ENCODE results near the gene HTR3D. TPM values are rescaled to one million over a fixed set of nuclear protein-coding genes. Genes with fewer than 3 reads are reported as not detected.

The HTR3D gene
- total RNA-seq (not detected), polyA plus RNA-seq (ENCODE audit: insufficient read length in 2 of 2) (not detected)
- long read RNA-seq, donor 1: 0 reads
- long read RNA-seq, donor 2: 0 reads
- long read RNA-seq, donor 3: 0 reads
- long read RNA-seq, donor 4: 0 reads

GRCh38 chr3:184031187-184031792, at the start of gene HTR3D:
Gene HTR3D (plus strand): TSS chr3:184031742. CDS start chr3:184031742, 0 bp downstream.
- H3K4me3 ChIP-seq (ENCODE audit: low read depth, low read length): no peak within 1 kb of the TSS
- H3K9me3 ChIP-seq (ENCODE audit: control insufficient read depth, insufficient read depth, low read length): no peaks in the 10 kb centered on the region
- no peaks in the 10 kb centered on the region for H3K36me3 ChIP-seq (ENCODE audit: control insufficient read depth, insufficient read depth, low read length)
- no peak within 1 kb of the TSS for H3K27ac ChIP-seq (ENCODE audit: low read depth, low read length)
- H3K27me3 ChIP-seq (ENCODE audit: control insufficient read depth, insufficient read depth, low read length): no peaks in the 10 kb centered on the region
- H3K4me1 ChIP-seq (ENCODE audit: control insufficient read depth, insufficient read depth, low read length): no peaks in the 10 kb centered on the region
- no peak for DNase-seq (ENCODE audit: low read depth in 4 of 6, low spot score in 6 of 6)
- WGBS (ENCODE audit: insufficient coverage): no CpG with 5 or more reads among the region's 4 CpGs

DNA sequence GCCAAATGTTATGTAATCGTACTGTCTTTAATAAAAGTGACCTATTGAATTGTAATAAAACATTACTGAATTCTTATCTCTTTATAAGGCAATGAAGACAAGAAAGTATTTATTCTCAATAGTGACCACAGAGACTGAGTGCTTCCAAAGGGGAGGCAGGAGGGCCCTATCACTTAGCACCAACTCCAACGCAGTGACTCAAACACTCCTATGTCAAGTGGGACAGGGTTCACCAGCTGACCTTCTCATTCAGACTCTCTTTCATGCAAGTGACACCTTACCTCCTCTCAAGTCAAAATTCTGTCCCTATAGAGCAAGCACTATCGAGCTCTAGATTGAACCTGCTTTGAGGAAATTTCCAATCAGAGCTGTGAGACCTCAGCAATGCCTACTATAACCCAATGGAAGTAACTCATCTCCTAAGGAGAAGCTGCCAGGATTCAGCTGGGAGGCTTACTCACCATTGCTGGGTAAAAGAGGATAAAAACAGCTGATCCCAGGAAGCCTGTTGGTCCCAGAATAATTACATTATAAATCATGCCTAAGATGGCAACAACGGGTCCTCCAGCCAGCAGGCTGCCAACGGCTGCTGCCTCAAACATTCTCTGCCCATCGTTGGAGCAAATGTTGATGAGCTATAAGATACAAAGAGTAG, 49.4 kb upstream of the HTR3D start:
- no peaks in the 10 kb centered on the region for H3K9me3 ChIP-seq (ENCODE audit: control insufficient read depth, insufficient read depth, low read length)
- H3K4me1 ChIP-seq (ENCODE audit: control insufficient read depth, insufficient read depth, low read length): no peaks in the 10 kb centered on the region
- H3K27me3 ChIP-seq (ENCODE audit: control insufficient read depth, insufficient read depth, low read length): no peaks in the 10 kb centered on the region
- no peak overlapping the region for H3K4me3 ChIP-seq (ENCODE audit: low read depth, low read length)
- peaks cover 30% of the 10 kb centered on the region for H3K36me3 ChIP-seq (ENCODE audit: control insufficient read depth, insufficient read depth, low read length)
- 57% methylated on average over 3 of the region's 6 CpGs for WGBS (ENCODE audit: insufficient coverage)
- no peak overlapping the region for H3K27ac ChIP-seq (ENCODE audit: low read depth, low read length)
- DNase-seq (ENCODE audit: low read depth in 4 of 6, low spot score in 6 of 6): peak in 1 of 6 donors; percentile 54

DNA sequence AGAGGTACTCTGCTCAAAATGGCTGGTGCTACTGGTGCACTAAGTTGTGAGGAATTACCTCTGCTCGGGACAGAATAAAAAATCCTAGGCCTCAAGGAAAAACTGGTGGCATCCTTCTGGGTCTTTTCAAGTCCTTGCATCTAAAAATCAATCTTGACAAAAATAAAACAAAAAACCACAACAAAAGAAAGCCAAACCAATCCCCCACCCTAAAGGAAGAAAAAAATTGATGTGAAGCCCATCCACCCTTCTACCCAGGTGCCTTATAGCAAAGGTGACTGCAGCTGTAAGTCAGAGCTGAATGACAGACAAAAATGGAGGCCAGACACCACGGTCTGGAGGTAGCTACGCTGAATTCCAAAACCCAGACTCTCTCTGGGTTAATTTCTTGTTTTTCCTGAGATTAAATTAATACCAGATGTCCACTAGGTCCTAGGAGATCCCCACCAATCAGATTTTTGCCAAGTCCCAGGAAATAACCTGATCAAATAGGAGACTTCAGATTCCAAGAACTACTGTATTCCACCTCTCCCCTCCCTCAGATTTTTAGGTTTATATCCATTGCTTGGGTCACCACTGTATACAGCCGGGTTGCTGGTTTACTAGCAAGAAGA, 47.3 kb upstream of the HTR3D start:
- 83% methylated on average over 4 of the region's 4 CpGs for WGBS (ENCODE audit: insufficient coverage)
- no peaks in the 10 kb centered on the region for H3K9me3 ChIP-seq (ENCODE audit: control insufficient read depth, insufficient read depth, low read length)
- no peak overlapping the region for H3K4me3 ChIP-seq (ENCODE audit: low read depth, low read length)
- H3K4me1 ChIP-seq (ENCODE audit: control insufficient read depth, insufficient read depth, low read length): no peaks in the 10 kb centered on the region
- no peaks in the 10 kb centered on the region for H3K27me3 ChIP-seq (ENCODE audit: control insufficient read depth, insufficient read depth, low read length)
- peaks cover 43% of the 10 kb centered on the region for H3K36me3 ChIP-seq (ENCODE audit: control insufficient read depth, insufficient read depth, low read length)
- no peak for DNase-seq (ENCODE audit: low read depth in 4 of 6, low spot score in 6 of 6)
- H3K27ac ChIP-seq (ENCODE audit: low read depth, low read length): no peak overlapping the region

DNA sequence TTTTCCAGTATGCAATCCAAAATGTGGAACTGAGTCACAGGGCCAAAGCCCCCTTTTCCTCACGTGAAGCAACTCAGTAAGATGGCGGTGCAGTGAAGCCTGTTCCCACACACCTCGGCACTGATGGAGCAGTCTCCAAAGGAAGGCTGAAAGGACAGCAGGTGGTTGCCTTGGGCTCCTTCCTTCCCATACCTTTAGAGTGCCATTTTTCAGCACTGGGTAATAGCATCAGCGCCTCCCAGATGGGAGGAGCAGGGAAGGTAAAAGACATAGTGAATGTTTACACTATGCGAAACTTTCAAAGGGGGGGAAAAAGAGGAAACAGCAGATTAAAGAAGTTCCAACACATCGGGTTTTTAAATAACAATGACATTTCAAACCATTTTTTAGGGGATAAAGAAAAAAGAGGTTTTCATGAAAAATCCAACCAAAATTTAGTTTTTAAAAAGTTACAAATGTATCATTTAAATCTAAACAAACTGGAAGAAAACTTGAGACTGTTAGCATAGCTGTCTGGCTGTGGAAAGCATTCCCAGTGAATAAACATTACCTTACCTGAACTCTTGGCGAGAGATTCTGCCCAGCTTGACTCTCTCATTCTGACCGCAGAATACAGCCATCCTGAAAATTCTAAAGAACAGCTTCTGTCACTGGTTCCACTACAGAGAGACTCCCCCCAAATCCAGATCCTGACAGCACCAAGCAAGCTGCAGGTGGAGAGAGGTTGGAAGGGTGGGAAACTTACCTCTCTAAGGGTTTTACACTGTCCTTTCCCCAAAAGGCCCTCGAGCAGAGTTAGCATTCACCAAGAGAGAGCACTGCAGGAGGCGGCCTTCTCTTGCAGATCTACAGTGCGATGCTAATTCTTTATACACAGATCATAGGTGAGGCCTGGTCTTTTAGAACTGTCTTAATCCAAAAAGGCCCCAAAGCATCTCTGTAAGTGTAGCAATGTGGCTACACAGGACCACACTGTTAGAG, 46.5 kb upstream of the HTR3D start:
- no peaks in the 10 kb centered on the region for H3K4me1 ChIP-seq (ENCODE audit: control insufficient read depth, insufficient read depth, low read length)
- 85% methylated on average over 5 of the region's 11 CpGs for WGBS (ENCODE audit: insufficient coverage)
- no peak overlapping the region for H3K4me3 ChIP-seq (ENCODE audit: low read depth, low read length)
- no peak for DNase-seq (ENCODE audit: low read depth in 4 of 6, low spot score in 6 of 6)
- H3K27me3 ChIP-seq (ENCODE audit: control insufficient read depth, insufficient read depth, low read length): no peaks in the 10 kb centered on the region
- no peaks in the 10 kb centered on the region for H3K9me3 ChIP-seq (ENCODE audit: control insufficient read depth, insufficient read depth, low read length)
- H3K27ac ChIP-seq (ENCODE audit: low read depth, low read length): no peak overlapping the region
- peaks cover 38% of the 10 kb centered on the region for H3K36me3 ChIP-seq (ENCODE audit: control insufficient read depth, insufficient read depth, low read length)

DNA sequence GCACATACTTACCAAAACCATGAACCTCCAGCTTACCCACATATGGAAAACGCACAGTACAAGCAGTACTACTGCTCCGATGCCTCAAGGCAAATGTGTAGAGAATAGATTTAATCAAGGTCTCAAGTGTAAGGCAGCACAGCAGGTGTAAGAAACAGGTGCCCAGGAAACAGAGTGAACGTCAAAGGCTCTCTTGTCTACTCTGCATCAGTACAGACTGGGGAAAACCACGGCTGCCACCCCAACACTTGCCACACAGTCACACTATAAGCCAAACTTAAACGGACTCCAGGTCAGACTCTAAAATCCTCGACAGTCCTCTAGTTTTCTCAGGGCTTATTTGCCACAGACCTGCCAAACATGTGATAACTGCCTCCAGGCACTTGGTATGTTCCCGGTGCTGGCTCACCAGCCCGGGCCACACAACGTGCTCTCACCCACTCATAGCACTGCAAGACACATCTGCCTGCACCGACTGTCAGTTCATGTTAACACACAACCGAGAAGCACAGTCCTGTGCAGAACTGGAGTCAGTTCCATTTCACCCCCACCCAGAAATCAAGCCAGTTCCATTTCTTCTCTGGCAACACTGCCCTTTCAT, 44.4 kb upstream of the HTR3D start:
- H3K27ac ChIP-seq (ENCODE audit: low read depth, low read length): no peak overlapping the region
- H3K27me3 ChIP-seq (ENCODE audit: control insufficient read depth, insufficient read depth, low read length): no peaks in the 10 kb centered on the region
- no peaks in the 10 kb centered on the region for H3K9me3 ChIP-seq (ENCODE audit: control insufficient read depth, insufficient read depth, low read length)
- 85% methylated on average over 9 of the region's 11 CpGs for WGBS (ENCODE audit: insufficient coverage)
- H3K4me1 ChIP-seq (ENCODE audit: control insufficient read depth, insufficient read depth, low read length): no peaks in the 10 kb centered on the region
- no peak overlapping the region for H3K4me3 ChIP-seq (ENCODE audit: low read depth, low read length)
- DNase-seq (ENCODE audit: low read depth in 4 of 6, low spot score in 6 of 6): no peak
- H3K36me3 ChIP-seq (ENCODE audit: control insufficient read depth, insufficient read depth, low read length): peaks cover 31% of the 10 kb centered on the region

GRCh38 chr3:183988216-183988790, 43.2 kb upstream of the HTR3D start:
- Histone ChIP-seq H3K4me1 (ENCODE audit: control insufficient read depth, insufficient read depth, low read length) (no peaks in the 10 kb centered on the region), H3K9me3 (ENCODE audit: control insufficient read depth, insufficient read depth, low read length) (no peaks in the 10 kb centered on the region), H3K27ac (ENCODE audit: low read depth, low read length) (no peak overlapping the region), H3K4me3 (ENCODE audit: low read depth, low read length) (no peak overlapping the region), H3K27me3 (ENCODE audit: control insufficient read depth, insufficient read depth, low read length) (no peaks in the 10 kb centered on the region), H3K36me3 (ENCODE audit: control insufficient read depth, insufficient read depth, low read length) (peaks cover 27% of the 10 kb centered on the region)
- WGBS (ENCODE audit: insufficient coverage): 89% methylated on average over 15 of the region's 16 CpGs
- DNase-seq (ENCODE audit: low read depth in 4 of 6, low spot score in 6 of 6): no peak

- H3K36me3 ChIP-seq (ENCODE audit: control insufficient read depth, insufficient read depth, low read length): peaks cover 20% of the 10 kb centered on the region
- no peak overlapping the region for H3K4me3 ChIP-seq (ENCODE audit: low read depth, low read length)
- no peaks in the 10 kb centered on the region for H3K4me1 ChIP-seq (ENCODE audit: control insufficient read depth, insufficient read depth, low read length)
- H3K27me3 ChIP-seq (ENCODE audit: control insufficient read depth, insufficient read depth, low read length): no peaks in the 10 kb centered on the region
- no peaks in the 10 kb centered on the region for H3K9me3 ChIP-seq (ENCODE audit: control insufficient read depth, insufficient read depth, low read length)
- H3K27ac ChIP-seq (ENCODE audit: low read depth, low read length): no peak overlapping the region
- WGBS (ENCODE audit: insufficient coverage): no CpG with 5 or more reads among the region's 5 CpGs
- DNase-seq (ENCODE audit: low read depth in 4 of 6, low spot score in 6 of 6): no peak
Observed at GRCh38 chr3:183991403-183991802, 40.1 kb upstream of the HTR3D start.

DNA sequence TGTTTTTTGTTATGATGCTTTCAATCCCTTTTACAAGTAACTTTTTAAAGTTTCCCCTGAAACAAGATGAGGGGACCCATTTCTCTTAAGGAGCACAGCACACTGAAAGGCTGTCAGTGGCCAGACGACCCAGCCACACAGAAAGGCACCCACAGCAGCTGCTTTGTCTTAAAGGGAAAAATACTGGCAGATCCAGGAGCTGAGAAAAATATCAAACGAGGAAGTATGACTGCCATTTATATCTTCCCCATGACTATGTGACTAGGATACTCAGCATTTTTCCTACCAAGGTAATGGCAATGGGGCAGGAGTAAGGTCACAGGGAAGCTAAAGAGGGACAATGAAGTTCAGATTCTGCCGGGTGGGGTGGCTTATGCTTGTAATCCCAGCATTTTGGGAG, 29.8 kb upstream of the HTR3D start:
- H3K4me3 ChIP-seq (ENCODE audit: low read depth, low read length): no peak overlapping the region
- peaks cover 6% of the 10 kb centered on the region for H3K36me3 ChIP-seq (ENCODE audit: control insufficient read depth, insufficient read depth, low read length)
- no peaks in the 10 kb centered on the region for H3K9me3 ChIP-seq (ENCODE audit: control insufficient read depth, insufficient read depth, low read length)
- DNase-seq (ENCODE audit: low read depth in 4 of 6, low spot score in 6 of 6): no peak
- no peaks in the 10 kb centered on the region for H3K27me3 ChIP-seq (ENCODE audit: control insufficient read depth, insufficient read depth, low read length)
- H3K27ac ChIP-seq (ENCODE audit: low read depth, low read length): no peak overlapping the region
- WGBS (ENCODE audit: insufficient coverage): 69% methylated on average over 2 of the region's 3 CpGs
- peaks cover 4% of the 10 kb centered on the region for H3K4me1 ChIP-seq (ENCODE audit: control insufficient read depth, insufficient read depth, low read length)

DNA sequence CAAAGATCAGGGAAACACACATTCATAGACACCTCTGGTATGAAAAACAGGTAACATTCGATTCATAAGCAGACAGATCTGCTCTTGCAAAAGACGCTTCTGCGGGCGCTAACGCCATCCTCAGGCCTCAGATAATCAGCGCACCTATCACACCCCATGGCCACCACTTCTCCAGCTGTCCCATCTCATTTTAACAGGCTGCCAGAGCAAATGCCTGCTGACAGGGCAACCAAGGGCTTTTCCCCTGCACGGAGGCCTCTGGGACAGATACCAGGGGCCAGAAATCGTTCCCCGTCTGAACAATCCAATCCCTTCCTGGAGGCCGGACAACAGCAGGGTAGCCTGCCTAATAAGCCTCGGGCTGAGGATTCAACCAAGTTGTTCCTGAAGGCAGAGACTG, 29.1 kb upstream of the HTR3D start:
- DNase-seq (ENCODE audit: low read depth in 4 of 6, low spot score in 6 of 6): no peak
- Histone ChIP-seq H3K4me3 (ENCODE audit: low read depth, low read length) (no peak overlapping the region), H3K36me3 (ENCODE audit: control insufficient read depth, insufficient read depth, low read length) (peaks cover 8% of the 10 kb centered on the region), H3K4me1 (ENCODE audit: control insufficient read depth, insufficient read depth, low read length) (peaks cover 4% of the 10 kb centered on the region), H3K9me3 (ENCODE audit: control insufficient read depth, insufficient read depth, low read length) (no peaks in the 10 kb centered on the region), H3K27ac (ENCODE audit: low read depth, low read length) (no peak overlapping the region), H3K27me3 (ENCODE audit: control insufficient read depth, insufficient read depth, low read length) (no peaks in the 10 kb centered on the region)
- 89% methylated on average over 11 of the region's 11 CpGs for WGBS (ENCODE audit: insufficient coverage)
